ENCODE data around the gene RHOT2.

Gene RHOT2

DNA sequence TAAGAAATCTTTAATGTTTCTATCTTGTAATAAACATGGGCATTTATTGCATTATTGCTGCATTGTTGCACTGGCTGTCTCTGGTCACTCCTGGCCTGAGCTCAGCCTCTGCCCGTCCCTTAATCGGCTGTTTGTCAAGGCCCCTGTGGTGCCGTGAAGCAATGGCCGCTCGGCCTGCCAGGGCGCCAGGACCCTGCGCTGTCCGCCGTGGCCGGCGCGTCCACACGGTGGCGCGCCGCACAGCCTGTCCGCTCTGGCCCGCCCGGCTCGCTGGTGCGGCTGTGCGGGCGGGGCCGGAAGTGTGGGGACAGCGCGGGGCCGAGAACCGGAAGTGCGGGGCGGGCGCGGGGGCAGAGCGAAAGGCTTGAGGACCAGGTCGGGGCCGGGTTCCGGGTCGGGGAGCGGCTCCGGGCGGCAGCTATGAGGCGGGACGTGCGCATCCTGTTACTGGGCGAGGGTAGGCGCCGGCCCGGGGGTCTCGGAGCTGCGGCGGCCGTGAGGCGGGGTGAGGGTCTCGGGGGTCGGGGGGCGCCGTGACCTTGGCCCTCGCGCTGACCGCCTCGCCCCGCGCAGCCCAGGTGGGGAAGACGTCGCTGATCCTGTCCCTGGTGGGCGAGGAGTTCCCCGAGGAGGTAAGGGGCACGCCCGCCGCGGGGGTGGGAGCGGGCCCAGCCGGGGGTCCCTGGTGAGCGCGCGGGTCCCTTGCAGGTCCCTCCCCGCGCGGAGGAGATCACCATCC lies at the start of gene RHOT2:
Gene RHOT2, plus strand, starts transcription at position 353 of the 739 bp plus-strand sequence. Its CDS starts 68 bp downstream, at position 421.
- DNase-seq (ENCODE audit: low read depth), result peak; percentile 91

DNA sequence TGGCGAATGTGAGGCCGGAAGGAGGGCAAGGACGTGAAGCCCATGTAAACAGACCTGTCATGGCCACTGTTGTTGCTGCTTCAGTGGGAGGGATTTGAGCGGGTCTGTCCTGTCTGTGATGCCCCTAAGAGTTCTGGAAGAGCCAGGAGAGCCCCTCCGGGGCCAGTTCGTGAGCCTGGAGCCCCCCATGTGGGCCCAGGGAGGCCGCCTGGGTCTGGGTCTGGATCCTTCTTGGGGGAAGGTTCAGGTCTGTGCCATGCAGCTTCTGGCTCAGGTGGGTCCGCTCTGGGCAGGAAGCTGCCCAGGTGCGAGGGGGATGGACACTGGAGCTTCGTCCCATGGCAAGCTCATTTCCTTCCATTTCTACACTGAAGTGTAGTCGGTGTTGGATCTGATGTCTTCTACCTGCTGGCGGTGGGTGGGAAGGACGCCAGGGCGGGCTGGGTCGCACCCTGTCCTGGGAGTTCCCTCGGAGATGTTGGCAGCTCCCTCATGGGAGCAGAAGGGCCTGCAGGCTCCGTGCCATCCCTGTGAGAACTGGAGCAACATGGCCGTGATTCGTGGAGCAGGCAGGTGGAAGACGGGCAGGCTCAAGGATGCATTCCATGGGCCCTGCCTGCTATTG lies 48.3 kb upstream of the RHOT2 start:
- no peak for DNase-seq (ENCODE audit: low read depth)

DNA sequence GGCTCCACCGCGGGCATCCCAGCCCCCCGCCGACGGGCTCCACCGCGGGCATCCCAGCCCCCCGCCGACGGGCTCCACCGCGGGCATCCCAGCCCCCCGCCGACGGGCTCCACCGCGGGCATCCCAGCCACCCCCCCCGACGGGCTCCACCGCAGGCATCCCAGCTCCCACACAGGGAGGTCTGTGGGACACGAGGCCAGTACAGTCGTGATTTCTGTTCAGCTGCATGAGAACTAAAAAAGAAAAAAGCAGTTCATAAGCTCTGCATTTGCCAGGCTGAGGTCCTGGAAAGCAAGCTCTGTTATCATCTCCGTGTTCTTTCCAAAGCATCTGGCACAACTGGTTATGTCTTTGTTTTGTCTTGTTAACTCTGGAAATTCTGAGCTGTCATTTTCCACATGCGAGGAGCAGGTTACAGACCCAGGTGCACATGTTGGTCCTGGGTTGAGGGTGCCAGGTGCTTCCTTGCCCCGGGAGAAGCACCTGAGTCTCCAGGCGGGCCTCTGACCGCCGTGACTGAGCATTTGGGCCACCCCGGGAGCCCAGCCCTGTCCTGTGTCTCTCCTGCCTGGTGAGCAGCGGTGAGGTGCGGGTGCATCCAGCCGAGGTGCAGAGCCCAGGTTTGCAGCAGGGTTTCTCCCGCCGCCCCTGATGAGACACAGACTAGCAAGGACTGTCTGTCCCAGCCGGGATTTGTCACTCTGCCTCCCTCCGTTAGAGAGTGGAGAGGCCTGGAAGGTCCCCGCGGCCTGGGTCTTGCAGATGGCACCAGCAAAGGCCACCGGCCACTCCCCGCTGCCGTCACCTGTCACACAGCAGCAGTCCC lies 47.0 kb upstream of the RHOT2 start:
- DNase-seq (ENCODE audit: low read depth), result no peak

DNA sequence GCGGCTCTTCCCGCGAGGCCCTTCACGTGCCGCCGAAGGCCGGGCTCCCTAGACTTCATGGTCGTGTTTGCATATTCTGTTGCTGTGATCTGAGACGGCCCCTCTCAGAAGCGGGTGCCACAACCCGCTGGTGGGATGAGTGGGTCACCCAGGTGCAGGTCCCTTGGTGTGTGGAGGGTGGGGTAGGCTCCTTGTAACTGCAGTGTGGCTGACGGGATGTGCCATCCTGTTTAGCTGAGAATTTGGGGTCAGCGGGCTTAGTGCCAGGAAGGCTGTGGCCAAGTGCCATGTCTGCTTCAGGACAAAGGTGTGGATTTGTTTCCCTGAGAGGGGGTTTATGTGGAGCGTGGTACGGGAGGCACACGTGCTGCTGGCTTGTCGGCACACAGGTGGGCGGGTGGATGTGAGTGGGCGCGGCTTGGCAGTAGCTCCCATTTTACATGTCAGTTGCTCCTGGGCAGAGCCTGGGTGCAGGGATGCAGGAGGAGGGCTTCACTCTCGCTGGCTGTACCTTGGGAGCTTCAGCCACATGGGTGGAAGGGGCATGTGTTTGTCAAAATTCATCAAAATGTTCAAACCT lies 46.3 kb upstream of the RHOT2 start:
- DNase-seq (ENCODE audit: low read depth), result no peak

DNA sequence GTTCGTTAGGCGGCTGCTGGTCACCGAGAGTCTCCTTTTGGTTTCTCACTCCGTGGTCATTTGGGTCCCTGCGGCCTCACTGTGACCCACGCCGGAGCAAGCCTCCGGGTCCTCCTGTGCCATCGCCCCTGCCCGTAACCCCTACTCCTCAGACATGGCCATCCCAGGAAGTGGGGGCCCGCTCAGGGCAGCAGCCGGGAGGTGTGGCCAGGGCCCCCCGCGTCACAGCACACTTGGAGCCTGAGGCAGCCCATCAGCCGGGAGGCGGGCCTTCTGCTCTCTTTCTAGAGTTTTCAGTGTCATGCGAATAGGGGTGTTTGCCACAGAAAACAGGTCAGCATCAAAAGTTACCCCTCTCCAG lies 45.0 kb upstream of the RHOT2 start:
- DNase-seq (ENCODE audit: low read depth), result no peak

DNA sequence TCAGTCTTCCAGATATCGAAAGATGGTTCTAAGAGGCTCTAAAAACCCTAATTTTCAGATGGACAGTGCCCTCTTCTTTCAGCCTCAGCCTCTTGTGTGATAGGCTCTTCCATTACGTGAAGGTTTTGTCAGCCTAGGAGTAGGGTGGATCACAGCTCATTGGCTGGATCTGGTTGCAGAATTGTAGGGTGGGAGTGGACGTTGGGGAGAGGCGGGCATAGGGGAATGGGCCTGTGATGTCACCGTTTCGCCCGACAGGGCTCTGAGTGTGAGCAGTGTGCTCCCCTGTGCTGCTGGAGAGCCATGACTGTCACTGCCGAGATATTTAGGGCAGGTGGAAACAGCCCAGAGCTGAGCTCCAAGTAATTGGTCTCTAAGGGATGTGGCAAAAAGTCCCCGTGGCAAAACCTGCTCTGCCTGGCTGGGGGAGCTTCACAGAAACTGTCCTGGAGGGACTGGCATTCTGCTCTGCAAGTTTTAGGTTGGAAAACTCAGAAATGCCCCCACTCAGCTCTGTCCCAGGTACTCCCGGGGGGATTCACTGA lies 43.3 kb upstream of the RHOT2 start:
- DNase-seq (ENCODE audit: low read depth), result no peak

DNA sequence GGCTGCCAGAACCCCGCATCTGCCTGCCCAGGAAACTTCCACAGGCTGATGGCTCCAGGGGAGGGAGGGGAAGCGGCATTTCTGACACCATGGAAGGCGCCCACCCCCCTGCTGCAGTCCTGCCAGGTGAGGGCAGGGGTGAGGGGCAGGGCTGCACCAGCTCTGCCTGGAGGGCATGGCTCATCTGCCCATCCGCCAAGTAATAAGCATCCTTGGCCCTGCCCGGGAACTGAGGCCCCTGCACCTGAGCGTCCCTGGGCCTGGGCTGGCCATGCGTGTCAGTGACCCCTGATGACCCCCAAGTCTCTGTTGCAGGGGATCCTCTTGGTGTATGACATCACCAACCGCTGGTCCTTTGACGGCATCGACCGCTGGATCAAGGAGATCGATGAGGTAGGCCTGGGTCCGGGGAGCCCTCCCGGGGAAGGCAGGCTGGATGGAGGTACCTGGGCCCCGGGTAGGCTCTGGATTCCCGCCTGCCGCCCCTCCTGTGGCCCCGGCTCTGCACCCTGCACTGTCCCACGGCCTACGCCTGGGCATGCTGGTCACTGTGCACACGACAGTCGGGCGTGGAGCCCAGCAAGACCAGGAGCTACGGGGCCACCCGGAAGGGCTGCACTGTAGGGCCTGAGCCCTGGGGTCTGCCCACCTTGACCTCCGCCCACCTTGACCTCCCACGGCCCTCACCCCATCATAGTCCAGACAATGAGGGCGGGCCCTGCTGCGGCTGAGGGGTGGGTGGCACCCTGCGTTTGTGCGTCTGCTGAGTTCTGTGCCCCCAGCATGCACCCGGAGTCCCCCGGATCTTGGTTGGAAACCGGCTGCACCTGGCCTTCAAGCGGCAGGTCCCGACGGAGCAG lies 42.6 kb upstream of the RHOT2 start:
- no peak for DNase-seq (ENCODE audit: low read depth)

DNA sequence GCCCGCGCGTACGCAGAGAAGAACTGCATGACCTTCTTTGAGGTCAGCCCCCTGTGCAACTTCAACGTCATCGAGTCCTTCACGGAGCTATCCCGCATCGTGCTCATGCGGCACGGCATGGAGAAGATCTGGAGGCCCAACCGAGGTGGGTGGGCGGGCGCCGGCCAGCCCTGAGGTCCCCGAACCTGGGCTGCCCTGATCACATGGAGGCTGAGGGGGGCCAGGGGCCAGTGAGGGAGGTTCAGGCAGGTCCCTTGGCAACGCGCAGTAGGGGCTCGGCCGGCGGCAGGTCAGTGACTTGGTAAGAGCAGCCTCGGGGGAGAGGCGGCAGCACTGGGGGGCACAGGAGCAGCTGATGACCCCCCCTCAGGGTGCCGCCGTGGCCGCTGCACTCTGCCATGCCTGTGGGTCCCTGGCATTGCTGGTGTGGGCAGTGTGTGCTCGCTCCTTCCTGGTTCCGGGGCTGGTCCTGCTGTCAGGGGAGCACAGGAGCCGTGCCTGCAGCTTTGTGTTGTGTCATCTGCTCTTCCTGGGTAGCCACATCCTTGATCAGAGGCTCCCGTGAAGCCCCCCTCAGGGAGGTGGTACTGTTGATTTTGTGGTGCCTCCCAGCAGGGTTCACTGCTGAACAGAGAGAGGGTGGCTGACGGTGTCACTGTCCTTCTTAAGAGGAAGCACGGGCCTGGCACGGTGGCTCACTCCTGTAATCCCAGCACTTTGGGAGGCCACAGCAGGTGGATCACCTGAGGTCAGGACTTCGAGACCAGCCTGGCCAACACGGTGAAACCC lies 41.8 kb upstream of the RHOT2 start:
- DNase-seq (ENCODE audit: low read depth), result no peak

DNA sequence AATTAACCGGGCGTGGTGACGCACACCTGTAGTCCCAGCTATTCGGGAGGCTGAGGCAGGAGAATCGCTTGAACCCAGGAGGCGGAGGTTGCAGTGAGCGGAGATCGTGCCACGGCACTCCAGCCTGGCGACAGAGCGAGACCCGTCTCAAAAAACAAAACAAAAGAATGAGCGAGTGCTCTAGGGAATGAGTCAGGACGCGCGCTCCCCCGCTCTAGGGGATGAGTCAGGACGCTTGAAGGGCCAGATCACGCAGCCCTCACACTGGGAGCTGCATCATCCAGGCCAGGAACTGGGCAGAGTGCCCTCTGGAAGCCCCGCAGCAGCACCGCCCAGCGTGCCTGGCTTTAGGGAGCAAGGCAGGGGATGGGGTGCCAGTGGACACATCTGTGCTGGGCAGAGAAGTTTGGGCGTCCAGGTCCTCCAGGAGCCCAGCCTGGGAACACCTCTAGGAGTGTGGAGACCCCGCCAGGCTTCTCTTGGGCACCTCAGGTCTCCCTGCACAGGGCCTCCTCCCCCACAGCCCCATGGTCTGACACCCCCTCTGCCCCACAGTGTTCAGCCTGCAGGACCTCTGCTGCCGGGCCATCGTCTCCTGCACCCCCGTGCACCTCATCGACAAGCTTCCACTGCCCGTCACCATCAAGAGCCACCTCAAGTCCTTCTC lies 41.0 kb upstream of the RHOT2 start:
- DNase-seq (ENCODE audit: low read depth), result no peak

DNA sequence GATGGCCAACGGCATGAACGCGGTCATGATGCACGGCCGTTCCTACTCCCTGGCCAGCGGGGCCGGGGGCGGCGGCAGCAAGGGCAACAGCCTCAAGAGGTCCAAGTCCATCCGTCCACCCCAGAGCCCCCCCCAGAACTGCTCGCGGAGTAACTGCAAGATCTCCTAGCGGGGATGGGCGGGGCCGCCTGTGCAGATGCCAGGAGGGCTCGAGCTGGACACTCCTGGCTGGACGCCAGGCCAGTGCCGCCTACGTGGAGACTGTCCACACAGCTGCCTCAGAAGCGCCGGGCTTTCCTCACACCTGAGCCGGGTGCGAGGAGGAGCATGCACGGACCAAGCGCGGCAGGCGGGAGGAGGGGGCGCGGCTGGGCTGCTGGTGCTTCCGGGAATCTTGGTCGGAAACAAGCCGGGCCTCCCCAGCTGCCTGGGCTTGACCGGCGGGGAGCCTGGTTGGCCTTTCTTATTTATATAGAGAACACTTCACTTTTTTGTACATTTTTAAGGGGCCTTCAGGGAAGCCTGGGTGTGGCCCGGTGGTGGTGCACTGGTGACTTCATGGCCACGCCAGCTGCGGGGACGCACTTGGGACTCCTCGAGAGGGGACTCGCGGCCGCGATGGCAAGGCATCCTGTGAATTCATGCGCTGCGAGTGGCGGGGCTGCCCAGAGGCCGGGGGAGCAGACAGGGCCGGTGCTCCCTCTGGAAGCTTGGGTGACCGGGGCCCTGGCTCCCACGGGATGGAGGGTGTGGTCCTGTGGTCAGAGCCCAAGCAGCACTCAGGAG lies 40.3 kb upstream of the RHOT2 start:
- no peak for DNase-seq (ENCODE audit: low read depth)

DNA sequence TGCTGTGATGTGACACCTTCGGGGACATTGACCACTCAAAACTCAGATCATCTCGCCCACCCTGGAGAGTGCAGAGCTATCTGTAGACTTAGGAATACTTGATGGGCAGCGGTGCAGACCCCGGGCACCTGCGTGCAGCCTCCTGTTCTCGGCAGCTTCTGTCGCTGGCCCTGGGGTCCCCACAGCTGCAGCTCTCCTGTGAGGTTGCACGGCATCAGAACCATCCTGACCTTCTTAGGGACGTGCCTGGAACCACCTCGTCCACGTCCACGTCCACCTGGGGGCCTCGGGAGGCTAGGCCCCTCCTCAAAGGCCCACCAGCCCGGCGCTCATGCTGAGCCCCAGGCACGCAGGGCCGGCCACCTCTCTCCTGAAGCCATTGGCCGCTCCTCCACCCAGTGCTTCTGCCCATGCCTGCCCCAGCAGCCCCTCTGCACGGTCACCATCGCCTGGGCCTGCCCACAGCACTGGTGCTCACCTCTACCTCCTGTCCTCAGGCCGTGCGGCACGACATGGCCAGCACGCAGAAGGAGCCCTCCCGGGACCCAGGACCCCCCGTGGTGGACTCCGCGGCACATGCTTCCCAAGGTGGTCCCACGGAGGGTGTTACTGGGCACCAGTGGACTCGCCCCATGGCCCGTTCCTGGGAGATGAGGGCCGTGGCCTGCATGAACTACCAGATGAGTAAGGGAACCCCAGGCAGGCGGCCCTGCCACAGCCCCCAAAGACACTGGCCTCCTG lies 39.4 kb upstream of the RHOT2 start:
- DNase-seq (ENCODE audit: low read depth), result no peak

DNA sequence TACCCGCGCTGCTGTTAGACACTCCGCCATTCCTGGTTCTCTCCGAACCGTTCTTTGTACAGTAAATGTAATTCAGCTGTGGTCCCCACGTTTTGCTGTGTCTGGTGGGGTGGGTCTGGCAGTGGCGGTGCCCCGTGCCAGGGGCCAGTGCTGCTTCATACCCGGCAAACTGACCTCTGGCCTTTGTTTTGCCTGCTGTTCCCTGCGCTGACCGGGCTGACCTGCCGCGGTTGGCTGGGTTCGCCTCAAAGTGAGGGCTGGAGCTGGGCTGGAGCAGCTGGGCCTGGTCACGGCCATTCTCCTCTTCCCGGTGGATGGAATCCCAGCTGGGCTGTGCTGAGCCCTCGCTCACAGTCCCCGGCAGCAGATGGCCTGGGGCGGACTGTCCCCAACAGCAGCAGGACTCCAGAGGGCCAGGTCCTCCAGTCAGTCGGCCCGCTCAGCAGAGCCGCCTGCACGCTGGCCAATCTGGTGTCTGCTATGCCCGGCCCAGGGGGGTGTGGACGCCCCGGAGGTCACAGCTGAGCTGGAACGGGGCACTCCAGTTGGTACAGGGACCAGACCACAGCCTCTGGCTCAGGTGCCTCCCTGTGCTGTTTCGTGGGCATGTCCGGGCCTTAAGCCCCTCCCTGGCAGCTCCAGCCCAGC lies 38.6 kb upstream of the RHOT2 start:
- no peak for DNase-seq (ENCODE audit: low read depth)

DNA sequence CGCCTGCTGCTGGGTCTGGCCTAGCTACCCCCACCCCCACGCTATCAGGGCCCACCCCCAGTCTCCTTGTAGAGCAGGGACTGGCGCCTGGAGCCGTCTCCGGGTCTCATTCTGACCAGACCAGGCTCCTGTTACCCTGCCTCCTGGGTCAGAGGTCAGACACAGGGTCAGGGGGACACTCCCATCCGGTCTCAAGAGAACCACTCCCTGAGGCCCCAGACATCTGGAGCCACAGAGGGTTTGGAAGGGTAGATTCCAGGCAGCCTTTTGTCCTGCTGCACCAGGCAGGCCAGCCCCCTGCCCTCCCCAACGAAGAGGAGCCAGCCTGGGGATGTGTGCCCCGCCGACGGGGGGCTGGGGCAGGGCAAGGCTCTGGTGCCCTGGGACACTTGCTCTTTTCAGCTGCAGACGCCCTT lies 38.1 kb upstream of the RHOT2 start:
- DNase-seq (ENCODE audit: low read depth), result no peak

DNA sequence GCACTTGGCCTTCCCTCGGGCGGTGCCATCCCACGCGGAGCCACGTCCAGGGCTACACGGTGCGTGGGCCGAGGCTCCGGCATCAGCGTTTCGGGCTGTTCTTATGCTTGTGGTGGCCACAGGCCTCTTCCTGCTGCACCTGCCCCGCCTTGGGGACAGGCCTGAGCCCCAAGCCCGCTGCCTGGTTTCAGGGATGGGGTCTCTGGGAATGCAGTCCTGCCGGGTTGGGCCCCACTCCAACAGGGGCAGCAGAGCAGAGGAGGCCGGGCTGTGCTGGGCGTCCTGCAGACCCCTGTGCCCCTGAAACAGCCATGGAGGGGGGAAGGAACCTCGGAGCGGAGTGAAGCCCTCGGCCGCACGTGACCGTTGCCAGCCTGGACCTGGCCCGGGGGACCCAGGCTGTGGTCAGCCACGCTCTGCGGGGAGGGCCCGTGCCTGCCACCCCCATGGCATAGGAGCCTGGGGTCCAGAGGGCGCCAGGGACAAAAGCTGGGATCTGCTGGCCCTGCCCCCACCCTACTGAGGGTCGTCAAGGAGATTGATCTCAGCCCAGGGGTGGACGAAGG lies 37.6 kb upstream of the RHOT2 start:
- no peak for DNase-seq (ENCODE audit: low read depth)

DNA sequence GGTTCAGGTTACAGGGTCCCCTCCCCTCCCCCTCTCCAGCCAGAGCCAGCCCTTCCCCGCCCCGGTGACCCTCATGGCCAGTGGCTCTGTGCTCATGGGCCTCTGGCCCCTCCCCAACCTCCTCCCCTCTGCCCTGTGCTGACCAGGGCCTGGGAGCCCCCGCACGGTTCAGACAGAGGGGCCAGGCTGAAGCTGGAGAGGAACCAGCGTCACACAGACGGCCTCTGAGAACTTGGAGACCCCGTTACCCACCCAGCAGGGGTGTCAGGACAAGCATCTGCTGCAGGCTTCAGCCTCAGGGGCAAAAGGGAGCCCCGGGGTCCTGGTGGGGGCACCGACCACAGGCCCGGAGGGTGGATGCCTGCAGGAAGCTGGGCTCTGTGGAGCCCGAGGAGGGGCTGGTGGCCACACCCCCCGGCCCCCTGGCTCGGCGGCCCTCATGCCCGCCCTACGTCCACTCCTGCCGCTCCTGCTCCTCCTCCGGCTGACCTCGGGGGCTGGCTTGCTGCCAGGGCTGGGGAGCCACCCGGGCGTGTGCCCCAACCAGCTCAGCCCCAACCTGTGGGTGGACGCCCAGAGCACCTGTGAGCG lies 37.0 kb upstream of the RHOT2 start, which contains the start of gene WFIKKN1:
Gene WFIKKN1, plus strand, starts transcription at position 171 of the 591 bp plus-strand sequence. Its CDS starts 269 bp downstream, at position 440.
- no peak for DNase-seq (ENCODE audit: low read depth)

DNA sequence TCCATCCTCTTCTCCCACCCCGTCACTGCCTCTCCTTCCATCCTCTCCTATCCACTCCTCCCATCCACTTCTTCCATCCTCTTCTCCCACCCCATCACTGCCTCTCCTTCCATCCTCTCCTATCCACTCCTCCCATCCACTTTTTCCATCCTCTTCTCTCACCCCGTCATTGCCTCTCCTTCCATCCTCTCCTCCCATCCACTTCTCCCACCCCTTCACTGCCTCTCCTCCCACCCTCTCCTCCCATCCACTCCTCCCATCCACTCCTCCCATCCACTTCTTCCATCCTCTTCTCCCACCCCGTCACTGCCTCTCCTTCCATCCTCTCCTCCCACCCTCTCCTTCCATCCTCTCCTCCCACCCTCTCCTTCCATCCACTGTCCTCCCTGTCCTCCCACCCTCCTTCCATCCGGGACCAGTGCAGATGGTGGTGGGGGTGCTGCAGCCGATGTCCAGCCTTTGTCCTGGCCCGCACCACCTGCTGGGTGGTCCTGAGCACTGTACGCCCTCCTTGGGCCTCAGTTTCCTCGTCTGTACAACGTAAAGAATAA lies 36.0 kb upstream of the RHOT2 start:
- no peak for DNase-seq (ENCODE audit: low read depth)

Measured in activated T-cell treated with anti-CD3 and anti-CD28 coated beads for 1 hour (primary cell).